ENCODE results near the gene AGPS.
A peak's percentile ranks its signal among the peaks of the same experiment; 100 is the strongest.
"Not testable (repeated sequence)": the region's sequence is repeated elsewhere in the genome, so short reads cannot be mapped to it uniquely, and the experiment has no call there.

Gene AGPS

DNA sequence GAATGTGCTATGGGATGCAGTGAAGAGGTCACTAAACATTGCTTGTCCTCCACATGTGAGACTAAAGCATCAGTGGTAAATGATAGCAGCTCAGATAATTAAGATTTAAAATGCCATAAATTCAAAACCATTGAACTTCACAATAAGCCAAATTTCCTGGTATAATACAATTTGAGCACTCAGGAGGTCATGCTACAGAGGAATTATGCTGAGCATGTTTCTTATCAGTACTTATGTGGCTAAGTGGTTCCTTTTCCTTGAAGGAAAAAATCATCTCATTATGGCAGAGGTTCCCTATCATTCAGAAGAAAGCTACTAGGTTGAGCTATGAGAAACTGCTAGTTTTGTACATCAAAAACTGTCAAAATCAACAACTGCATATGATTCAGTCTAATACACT is 156.6 kb downstream of the AGPS start:
- no peak for DNase-seq (ENCODE audit: low read depth in 3 of 3, low spot score in 1 of 3)

DNA sequence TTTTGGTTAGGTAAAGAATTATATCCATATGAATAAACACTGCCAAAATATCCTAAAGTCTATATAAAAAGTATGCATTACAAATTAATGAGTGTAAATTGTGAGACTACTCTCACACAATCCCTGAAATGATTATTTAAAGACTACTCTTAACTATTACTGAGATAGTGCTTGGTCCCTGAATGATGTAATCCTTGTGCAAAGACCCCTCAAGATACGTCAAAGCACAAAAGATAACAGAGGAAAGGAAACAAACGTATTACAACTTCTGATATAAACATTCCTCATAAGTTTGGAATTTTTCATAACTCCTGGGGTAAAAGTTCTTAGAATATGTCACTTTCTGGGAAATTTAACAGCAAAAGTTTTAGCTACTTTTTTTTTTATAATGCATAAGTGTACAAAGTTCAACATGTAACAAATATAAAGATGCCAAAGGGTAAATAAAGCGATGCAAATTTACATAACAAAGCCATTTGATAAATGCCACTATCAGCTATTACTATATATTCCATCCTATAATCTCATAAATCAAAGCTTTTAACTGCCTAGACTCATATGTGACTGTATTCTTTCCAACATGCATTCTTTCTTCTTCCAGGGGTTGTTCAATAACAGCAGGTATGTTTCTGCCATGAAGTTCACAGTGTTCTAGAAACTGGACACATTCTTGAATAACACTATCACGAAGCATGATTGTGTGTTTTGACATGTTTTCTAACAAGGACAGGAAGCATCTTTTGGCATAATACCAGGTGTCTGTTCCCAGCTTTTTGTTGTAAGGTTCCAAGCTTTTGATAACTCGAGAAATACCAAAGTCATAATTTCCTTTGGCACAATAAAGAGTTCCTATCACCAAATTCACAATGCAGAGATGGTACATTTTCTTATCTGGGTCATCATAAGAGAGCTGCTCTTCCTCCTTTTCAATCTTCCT is 158.0 kb downstream of the AGPS start:
- DNase-seq (ENCODE audit: low read depth in 3 of 3, low spot score in 1 of 3), result no peak

DNA sequence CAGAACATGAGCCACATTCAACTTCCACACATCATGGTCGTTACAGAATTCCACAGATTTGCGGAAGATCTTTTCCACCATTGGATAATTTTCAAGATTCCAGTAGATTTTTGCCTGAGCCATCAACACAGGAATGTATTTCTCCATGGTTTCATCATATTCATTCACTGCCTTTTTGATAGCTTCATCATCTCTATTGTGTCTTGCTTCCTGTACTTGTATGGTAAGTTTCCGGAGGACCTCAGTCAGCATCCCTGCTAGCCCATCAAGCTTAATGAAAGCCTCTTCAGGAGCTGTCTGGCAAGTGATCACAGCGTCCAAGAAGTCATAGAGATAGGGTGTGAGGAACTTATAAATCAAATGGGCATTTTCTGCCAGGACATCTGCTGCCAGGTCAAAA is 158.8 kb downstream of the AGPS start:
- not testable (repeated sequence) for DNase-seq (ENCODE audit: low read depth in 3 of 3, low spot score in 1 of 3)

DNA sequence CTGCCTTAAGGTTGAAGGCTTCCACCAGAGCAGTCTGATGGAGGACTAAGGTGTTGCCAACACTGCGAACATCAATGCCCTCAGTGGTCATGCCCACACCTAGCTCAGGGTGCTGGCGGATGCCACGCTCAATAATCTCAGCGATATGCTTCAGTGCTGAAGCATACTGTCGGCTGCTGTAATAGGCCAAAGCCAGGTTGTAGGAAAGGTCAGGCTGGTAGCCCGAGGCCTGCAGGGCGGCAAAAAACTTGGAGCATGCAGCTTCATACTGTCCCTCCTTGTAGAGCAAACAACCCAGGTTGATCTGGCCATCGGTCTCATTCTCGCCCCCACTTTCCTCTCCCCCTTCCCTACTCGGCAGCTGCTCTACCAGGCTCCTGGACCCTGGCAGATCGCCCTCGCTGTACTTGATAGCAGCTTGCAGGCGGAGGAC is 159.4 kb downstream of the AGPS start:
- DNase-seq (ENCODE audit: low read depth in 3 of 3, low spot score in 1 of 3), result no peak

DNA sequence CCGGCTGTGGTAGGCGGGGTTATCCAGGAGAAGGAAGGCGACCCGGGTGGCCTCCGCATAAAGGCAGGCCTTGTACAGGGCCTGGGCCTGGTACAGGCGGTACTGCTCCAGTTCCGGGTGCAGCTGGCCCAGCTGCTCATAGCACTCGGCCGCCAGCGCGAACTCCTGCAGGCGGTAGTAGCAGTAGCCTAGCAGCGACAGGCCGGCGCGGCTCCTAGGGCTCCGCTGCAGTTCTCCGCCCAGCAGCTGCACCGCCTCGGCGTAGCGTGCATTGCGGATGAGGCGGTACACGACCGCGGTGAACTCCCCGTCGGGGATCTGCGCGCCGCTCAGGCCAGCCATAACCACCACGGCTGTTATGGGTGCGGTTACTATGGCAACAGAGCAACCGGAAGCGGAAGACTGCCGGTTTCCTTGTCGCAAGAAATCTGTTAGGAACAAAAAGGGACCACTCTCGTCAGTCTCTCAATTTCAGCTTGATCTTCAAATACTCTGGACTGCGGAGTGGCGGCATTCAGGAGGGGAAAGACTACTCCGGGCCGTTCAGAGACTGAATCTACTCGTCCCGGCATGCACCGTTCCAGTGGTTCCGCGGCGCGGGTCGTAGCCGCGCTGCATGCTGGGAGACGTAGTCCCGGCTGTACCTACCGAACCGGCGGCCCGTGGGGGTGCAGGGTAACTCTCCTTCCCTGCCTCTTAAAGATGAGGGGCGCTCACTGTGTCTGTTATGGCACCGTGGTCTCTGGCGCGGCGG is 160.0 kb downstream of the AGPS start:
- peak; percentile 72 to 74 (median 74) for DNase-seq (ENCODE audit: low read depth in 3 of 3, low spot score in 1 of 3)

DNA sequence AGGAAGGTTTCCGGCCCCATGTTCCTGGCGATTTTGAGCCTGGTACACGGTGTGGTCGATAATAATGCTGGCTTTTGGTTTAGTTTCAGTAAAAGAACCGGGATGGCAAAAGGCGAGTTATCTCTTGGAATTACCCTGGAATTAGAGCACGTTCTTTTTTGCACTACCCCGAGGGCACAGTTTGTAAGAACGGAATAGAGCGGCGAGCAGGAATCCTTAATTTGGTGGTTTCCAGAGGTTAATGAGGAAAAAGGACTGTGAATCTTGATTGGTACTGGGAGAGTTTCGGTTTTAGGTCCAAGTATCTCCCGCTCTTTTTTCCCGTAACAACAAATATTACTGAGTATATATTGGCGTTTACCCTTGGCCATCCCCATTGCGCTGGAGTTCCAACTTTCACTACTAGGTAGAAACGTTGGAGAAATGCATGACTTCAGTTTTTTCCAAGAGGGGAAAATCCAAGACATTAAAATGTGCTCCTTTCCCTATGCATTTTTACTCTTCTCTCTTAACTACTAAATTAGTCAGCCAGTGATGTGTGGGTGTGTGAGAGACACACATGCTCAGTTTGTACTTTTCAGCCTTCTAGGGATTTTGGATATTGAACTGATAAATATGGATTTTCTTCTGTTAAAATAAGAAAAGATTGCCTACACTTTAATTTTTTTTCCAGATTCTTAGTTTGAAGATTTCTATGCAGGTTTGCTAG is 160.8 kb downstream of the AGPS start:
- DNase-seq (ENCODE audit: low read depth in 3 of 3, low spot score in 1 of 3), result no peak

DNA sequence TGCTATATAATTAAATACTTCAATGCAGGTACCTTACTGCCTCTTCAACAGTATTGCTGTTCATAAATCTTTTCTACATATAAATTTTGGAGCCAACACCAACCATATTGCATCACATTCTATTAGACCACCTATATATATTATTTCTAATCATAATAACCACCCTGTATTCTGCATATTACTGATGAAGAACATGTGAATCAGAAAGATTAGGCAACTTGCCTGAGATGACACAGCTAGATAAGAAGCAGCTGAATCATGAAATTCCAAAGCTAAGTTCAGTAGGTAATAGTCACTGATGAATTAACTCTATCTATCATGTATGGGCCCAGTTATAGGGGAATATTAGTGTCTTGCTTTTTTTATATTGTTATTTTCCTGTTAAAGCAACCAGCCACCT is 161.8 kb downstream of the AGPS start:
- no peak for DNase-seq (ENCODE audit: low read depth in 3 of 3, low spot score in 1 of 3)

DNA sequence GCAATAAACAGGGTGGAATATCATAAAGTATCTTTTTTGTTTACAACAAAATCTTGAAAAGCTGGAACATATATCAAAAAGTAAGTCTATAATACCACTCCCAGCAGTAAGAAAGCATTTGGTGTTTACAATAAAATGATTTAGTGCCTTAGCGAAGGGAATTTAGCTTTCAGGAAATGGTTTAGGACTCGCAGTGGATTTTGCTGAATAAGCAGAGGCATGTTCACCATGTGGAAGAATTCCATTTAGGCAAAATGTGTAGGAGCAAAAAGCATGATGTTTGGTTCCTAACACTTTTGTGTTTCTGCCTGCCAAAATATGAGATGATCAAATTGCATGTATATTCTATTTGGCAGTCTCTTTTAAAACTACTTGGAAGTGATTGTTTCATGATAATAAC is 163.6 kb downstream of the AGPS start:
- DNase-seq (ENCODE audit: low read depth in 3 of 3, low spot score in 1 of 3), result no peak

DNA sequence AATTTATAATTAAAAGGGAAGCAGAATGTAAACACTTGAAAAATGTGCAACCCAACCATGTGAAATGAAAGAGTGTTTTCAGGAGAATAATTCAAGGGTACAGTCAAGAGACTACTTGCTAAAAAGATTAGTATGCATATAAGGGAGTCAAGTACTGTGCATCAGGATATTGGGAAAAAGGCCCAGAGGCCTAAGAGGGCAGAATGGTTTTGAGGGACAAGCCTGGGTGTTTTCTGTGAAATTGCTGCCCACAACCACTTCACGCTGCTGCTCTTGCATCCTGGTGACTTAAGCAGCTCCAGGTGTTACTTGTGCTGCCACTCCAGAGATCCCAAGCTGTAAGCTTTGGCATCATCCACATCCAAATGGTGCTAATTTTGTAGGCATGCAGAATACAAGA is 165.2 kb downstream of the AGPS start:
- DNase-seq (ENCODE audit: low read depth in 3 of 3, low spot score in 1 of 3), result no peak

DNA sequence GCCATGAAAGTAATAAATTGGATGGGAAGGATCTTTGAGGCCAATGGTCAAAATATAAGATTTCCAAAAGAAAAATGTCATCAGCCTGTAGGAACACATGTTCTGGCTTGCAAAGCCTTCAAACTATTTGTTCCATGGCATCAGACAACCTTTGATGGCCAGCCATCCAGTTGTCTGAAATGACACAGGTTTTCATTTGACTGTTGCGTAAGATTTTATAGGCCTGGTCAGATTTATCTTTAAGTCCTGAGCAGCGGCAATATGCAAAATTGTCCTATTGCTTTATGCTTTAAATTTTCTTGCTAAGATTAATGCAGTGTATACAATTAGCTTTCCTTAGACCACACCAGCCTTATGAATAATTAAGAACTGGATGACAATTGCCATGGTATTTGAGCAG is 167.1 kb downstream of the AGPS start:
- DNase-seq (ENCODE audit: low read depth in 3 of 3, low spot score in 1 of 3), result no peak

DNA sequence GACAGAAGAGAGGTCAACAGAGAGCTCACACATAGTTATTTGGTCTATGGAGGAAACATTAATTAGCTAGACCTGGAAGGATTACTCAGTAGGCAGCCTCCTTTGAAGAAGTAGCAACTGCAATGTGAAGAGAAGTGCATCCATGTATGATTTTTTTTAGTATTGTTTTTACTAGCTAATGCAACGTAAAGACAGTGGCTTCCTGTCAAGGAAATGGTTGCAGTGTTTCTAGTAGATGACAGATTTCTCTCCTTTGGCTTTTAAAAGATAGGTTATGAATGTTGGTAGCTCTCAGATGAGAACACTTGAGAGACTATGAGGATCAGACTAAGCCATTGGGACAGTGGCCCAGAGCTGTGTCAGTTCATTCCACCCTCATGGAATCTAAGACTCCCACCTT is 175.8 kb downstream of the AGPS start:
- DNase-seq (ENCODE audit: low read depth in 3 of 3, low spot score in 1 of 3), result no peak

DNA sequence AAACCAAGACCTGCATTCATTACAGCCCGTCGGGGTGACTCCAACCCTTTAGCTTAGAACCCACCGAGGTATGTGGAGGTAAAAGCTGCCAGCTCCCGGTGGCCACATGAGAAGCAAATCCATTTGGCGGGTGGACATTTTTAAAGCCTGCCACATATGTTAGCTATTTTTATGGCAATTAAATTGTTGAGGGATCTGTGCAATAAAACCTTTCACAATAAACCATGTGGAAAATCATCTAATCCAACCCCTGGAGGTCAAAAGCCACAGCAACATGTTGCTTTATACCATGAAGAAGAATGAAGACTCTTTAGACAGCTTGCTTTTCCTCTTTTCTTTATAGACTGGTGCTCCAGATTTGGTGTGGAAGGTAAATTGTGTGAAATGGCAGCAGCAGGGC is 176.3 kb downstream of the AGPS start:
- no peak for DNase-seq (ENCODE audit: low read depth in 3 of 3, low spot score in 1 of 3)

DNA sequence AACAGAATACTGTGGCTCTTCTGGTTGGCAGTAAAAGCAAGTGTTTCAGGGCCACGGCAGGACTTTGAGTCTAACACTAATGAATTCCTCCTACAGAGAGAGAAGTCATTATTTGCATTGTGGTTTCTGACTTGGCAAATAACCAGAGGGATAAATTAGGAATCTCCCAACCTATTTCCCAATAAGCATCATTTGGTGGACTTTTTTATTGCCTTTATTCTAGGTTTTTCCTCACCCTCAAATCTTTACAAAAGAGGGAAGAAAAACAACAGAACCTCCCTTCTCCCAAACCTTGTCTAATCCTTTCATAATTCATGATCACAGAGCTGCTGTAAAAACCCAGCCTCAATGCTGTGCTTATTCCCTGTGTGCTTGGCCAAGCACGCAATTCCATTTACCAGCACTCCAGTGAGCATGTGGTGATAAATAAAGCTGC is 179.7 kb downstream of the AGPS start:
- no peak for DNase-seq (ENCODE audit: low read depth in 3 of 3, low spot score in 1 of 3)

DNA sequence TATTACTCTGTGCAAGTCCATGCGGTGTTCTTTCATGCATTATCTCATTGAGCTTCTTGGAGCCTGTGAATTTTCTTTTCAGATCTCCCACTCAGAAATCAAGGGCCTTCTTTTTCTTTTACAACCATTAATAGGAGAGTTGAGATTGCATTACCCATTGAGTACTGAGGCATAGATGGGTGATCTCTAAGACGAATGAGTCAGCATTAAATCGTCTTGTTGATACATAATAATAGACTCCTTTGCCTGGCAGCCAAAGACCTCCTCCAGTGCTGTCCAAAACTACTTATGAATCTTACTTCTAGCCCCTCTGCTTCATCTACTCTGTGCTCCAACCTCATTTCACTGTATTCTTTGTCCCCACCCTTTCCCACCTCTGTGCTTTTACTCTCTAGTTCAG is 180.5 kb downstream of the AGPS start:
- DNase-seq (ENCODE audit: low read depth in 3 of 3, low spot score in 1 of 3), result no peak

DNA sequence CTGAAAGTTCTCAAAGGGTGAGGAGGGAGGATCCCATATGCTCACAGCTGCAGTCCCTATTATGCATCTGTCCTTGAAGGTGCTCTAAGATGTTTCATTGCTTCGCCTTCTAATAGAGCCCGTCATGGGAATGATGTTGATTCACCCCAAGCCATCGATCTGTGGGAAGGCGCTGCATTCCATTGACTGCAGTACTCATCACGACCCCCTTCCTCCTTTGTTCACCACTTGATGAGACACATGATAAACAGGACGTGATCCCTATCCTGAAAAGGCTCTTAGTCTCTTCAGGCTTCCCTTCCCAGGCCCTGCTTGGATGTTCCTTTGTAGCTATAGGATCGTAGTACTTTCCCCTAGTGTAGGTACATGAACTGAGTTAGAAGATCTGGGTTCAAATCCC is 181.8 kb downstream of the AGPS start:
- no peak for DNase-seq (ENCODE audit: low read depth in 3 of 3, low spot score in 1 of 3)

DNA sequence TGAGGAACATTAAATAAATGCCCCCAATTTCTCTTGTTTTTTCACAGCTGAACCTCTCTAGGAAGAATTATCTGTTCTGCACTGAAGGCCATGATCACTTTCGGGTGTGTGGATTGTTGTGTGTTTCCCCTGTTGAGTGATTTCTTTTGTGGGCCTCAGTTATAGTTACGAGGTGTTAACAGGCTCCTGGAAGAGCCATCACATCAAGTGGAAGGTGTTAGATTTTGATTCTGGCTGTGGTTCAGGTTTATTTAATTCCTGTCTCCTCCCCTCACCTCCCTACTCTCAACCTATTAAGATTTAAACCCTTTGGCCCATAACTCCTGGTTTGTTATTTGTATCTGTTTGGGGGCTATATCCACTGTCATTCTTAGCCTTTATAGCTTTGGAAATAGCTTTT is 182.8 kb downstream of the AGPS start:
- no peak for DNase-seq (ENCODE audit: low read depth in 3 of 3, low spot score in 1 of 3)

DNA sequence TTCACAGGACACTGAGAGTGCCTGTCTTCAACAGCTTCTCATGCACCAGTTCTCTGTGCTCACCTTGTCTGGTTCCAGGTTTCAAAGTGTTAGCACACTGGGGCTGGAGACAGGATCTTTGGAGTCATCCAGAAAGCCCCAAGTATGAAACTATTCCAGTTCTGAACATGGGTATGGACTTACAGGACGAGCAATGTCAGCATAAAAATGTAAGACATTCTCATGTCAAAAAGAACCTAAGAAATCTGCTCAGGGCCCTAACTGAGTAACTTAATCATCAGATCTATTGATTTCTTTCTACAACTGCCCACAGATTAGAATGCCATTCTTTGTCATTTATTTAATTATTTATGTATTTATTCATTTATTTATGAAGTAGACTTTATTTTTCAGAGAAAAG is 184.5 kb downstream of the AGPS start:
- no peak for DNase-seq (ENCODE audit: low read depth in 3 of 3, low spot score in 1 of 3)

DNA sequence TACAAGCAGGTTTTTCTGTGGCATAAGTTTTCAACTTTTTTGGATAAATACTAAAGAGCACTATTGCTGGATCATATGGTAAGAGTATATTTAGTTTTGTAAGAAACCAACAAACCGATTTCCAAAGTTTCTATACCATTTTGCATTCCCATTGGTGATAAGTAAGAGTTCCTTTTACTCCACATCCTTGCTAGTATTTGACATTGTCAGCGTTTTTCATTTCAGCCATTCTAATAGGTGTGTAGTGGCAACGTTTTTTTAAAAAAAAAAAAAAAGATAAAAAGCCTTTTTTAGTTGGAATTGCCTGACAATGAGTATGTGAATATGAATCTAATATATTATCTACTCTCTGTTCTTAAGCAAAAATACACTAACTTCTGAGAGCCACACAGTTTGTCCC is 185.9 kb downstream of the AGPS start:
- no peak for DNase-seq (ENCODE audit: low read depth in 3 of 3, low spot score in 1 of 3)

DNA sequence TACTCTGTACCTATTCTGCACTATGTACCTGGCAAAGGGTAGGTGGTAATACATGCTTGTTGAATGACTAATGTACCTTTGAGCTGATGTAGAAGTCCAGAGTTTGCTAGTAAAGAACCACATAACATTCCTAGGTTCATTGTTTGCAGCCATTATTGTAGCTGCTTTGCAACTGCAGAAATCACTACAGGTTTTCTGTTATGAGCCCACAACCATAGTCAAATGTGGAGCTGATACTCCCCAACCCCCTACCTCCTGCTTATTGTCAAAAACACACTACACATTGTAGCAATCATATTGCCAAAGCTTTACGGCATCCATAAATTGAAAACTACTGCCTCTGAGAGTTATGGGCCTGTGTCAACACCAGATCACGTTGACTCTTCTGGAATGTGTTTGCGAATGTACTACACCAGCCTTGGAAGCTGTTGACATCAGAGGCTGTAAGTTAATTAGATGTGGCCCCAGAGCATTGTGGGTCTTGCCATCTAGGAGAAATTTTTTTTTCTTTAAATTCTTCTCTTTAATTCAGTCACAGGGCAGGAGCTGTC is 187.0 kb downstream of the AGPS start:
- DNase-seq (ENCODE audit: low read depth in 3 of 3, low spot score in 1 of 3), result no peak

DNA sequence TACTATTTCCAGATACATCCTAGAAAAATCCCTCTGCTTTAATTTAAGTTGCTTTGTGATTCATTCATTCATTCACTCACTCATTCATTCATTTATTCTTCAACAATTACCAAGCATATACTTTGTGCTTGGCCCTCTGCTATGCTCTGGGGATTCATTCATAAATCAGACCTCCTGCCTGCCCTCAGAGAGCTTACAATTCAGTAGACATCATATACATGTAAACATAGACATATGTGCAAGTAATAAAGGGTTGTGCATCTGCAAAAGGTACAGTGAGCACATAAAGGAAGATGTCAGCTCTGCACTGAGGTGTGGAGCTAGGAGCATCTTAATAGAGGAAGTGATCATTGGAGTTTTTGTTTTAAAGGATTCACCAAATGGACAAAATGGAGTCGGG is 189.4 kb downstream of the AGPS start:
- no peak for DNase-seq (ENCODE audit: low read depth in 3 of 3, low spot score in 1 of 3)

DNA sequence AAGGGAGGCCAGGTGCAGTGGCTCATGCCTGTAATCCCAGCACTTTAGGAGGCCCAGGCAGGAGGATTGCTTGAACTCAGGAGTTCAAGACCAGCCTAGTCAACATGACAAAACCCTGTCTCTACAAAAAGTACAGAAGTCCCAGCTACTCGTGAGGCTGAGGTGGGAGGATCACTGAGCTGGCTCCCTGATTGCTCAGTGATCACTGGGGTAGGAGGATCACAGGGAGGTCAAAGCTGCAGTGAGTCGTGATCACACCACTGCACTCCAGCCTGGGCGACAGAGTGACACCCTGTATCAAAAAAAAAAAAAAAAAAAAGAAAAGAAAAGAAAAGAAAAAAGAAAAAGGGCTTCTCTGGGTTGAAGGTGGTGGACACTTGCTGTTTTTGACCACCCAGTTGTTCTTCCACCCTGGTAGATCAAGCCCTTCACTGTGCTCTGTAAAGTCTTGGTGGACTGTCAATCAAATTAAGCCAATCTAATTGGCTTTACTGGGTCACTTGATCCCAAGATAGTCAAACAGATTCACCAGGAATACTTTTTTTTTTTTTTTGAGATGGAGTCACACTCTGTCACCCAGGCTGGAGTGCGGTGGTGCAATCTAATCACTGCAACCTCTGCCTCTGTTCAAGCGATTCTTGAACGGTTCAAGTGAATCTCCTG is 191.6 kb downstream of the AGPS start:
- no peak for DNase-seq (ENCODE audit: low read depth in 3 of 3, low spot score in 1 of 3)
